ENCODE measurements around the gene ARAP2. TPM values are rescaled to one million over a fixed set of nuclear protein-coding genes. Genes with fewer than 3 reads are reported as not detected.

Gene ARAP2
- total and polyA plus RNA-seq, 2 of the 13 experiments (the other 11 are each of a cell fraction or from before 2014, with no cell fraction given) = 0.37 to 1.4 TPM

- no peak for DNase-seq (ENCODE audit: low spot score)
- BruUV-seq (replicated peaks) = no TSS peak
- Histone ChIP-seq H3K27ac (ENCODE audit: extremely low read length, insufficient read depth, low read length) (no peak overlapping the region), H3K9me3 (ENCODE audit: low read length) (no peaks in the 10 kb centered on the region), H3K27me3 (ENCODE audit: control insufficient read depth in 1 of 2, insufficient read depth in 2 of 2, low read length in 2 of 2) (no peaks in the 10 kb centered on the region), H3K4me1 (ENCODE audit: insufficient read depth, low read length) (no peaks in the 10 kb centered on the region), H2AFZ (ENCODE audit: low read length) (no peak overlapping the region), H3K36me3 (replicated peaks in 1 of 2; ENCODE audit: control insufficient read depth in 1 of 2, insufficient read depth in 2 of 2, low read length in 2 of 2) (no peaks in the 10 kb centered on the region), H3K79me2 (ENCODE audit: insufficient read depth, low read length) (no peaks in the 10 kb centered on the region), H3K4me3 (replicated peaks in 1 of 3; ENCODE audit: insufficient read depth in 1 of 3, low read depth in 2 of 3, low read length in 3 of 3) (no peak overlapping the region), H3K4me2 (ENCODE audit: low read depth, low read length) (no peak overlapping the region), H4K20me1 (ENCODE audit: insufficient read depth, low read length) (no peaks in the 10 kb centered on the region), H3K9ac (ENCODE audit: insufficient read depth, low read depth, low read length) (no peak overlapping the region)
- intact Hi-C loops (cut with micrococcal nuclease; ENCODE audit: unreplicated experiment) = no loop called here
- in situ Hi-C loops (cut with HindIII; ENCODE audit: extremely low pct_ligation_motif_present, low pct_unique_long_range_greater_than_20kb) = no loop called here
- TF ChIP-seq ETV5 (CRISPR knock-in tag; IDR thresholded peaks at IDR 0.05; ENCODE audit: borderline replicate concordance) = no peak
- TF ChIP-seq, protein P1, sequence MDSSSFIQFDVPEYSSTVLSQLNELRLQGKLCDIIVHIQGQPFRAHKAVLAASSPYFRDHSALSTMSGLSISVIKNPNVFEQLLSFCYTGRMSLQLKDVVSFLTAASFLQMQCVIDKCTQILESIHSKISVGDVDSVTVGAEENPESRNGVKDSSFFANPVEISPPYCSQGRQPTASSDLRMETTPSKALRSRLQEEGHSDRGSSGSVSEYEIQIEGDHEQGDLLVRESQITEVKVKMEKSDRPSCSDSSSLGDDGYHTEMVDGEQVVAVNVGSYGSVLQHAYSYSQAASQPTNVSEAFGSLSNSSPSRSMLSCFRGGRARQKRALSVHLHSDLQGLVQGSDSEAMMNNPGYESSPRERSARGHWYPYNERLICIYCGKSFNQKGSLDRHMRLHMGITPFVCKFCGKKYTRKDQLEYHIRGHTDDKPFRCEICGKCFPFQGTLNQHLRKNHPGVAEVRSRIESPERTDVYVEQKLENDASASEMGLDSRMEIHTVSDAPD (CRISPR knock-in tag; IDR thresholded peaks at IDR 0.05) = no peak
- TF ChIP-seq ZBTB7A (CRISPR knock-in tag; IDR thresholded peaks at IDR 0.05) = no peak
- TF ChIP-seq, protein P2, sequence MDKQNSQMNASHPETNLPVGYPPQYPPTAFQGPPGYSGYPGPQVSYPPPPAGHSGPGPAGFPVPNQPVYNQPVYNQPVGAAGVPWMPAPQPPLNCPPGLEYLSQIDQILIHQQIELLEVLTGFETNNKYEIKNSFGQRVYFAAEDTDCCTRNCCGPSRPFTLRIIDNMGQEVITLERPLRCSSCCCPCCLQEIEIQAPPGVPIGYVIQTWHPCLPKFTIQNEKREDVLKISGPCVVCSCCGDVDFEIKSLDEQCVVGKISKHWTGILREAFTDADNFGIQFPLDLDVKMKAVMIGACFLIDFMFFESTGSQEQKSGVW (CRISPR knock-in tag; IDR thresholded peaks at IDR 0.05; ENCODE audit: borderline replicate concordance) = no peak
- TF ChIP-seq ZNF207 (IDR thresholded peaks at IDR 0.05; ENCODE audit: borderline replicate concordance) = no peak
- no peak for TF ChIP-seq ZBTB25 (CRISPR knock-in tag; IDR thresholded peaks at IDR 0.05)
- TF ChIP-seq DMAP1 (CRISPR knock-in tag; IDR thresholded peaks at IDR 0.05) = no peak
- no peak for TF ChIP-seq NFIB (CRISPR knock-in tag; IDR thresholded peaks at IDR 0.05; ENCODE audit: borderline replicate concordance)
- no peak for TF ChIP-seq FOXK2 (IDR thresholded peaks at IDR 0.05)
- no peak for TF ChIP-seq THAP9 (CRISPR knock-in tag; IDR thresholded peaks at IDR 0.05; ENCODE audit: borderline replicate concordance)
- no peak for TF ChIP-seq ZNF639 (CRISPR knock-in tag; conservative IDR thresholded peaks at IDR 0.05)
- TF ChIP-seq HNF1B (CRISPR knock-in tag; IDR thresholded peaks at IDR 0.05) = no peak
- FAIRE-seq = no peak
- WGBS (ENCODE audit: low lambda C conversion rate) = 45% methylated on average over 2 of the region's 2 CpGs
- POLR2A ChIA-PET = no interaction called here
- CTCF ChIA-PET (ENCODE audit: low intra/inter-chr PET ratio, low total read pairs) = no interaction called here
- no peak for ATAC-seq
These were observed 10.1 kb upstream of the ARAP2 start for GRCh38 chr4:36254371-36254770.
